ENCODE results near the gene ATP11A. TPM values are rescaled to one million over a fixed set of nuclear protein-coding genes. Genes with fewer than 3 reads are reported as not detected.

ATP11A gene
- total and polyA plus RNA-seq, 9 of the 15 experiments (the other 6 are each of a cell fraction or from before 2014, with no cell fraction given), result 0.38 to 34.2 (median 4.2) TPM

DNA sequence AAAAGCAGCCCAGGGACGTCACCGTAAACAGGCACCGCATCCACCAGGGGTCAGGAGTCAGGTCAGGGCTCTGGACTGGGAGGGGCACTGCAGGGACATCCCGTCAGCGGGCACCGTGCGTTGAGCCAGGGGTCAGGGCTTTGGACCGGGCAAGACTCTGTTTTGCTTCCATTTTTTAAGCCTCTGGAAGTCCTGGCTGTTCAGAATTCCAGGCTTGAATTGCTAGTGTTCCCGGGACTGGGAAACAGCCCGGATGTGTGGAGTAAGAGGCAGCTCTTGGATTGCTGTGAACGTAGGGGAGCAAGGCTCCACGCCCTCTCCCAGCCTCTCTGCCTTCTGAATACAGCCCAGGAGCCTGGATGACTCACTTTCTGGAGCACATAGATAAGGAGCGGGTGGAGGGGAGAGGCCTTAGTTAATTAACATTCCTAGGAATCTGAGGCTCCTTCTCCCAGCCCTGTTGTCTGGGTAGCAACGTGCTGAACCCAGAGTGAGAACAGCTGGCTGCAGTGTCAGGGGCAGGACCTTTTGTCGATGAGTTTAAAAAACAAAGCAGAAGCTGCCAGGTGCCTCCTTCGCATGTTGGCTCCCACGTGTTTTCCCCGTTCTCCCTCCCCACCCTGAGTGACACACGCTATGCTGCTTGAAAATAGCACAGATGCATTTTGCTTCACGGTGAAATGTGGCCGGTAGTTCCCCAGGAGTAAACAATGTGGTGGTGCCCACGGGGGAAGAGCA is 21.9 kb downstream of the ATP11A start (continued):
- TF ChIP-seq FOXM1 (IDR thresholded peaks at IDR 0.05; ENCODE audit: low read depth), result peak; percentile 67
- no peak for TF ChIP-seq FOXM1 (CRISPR knock-in tag; IDR thresholded peaks at IDR 0.05; ENCODE audit: low read depth)
- TF ChIP-seq, protein P1, sequence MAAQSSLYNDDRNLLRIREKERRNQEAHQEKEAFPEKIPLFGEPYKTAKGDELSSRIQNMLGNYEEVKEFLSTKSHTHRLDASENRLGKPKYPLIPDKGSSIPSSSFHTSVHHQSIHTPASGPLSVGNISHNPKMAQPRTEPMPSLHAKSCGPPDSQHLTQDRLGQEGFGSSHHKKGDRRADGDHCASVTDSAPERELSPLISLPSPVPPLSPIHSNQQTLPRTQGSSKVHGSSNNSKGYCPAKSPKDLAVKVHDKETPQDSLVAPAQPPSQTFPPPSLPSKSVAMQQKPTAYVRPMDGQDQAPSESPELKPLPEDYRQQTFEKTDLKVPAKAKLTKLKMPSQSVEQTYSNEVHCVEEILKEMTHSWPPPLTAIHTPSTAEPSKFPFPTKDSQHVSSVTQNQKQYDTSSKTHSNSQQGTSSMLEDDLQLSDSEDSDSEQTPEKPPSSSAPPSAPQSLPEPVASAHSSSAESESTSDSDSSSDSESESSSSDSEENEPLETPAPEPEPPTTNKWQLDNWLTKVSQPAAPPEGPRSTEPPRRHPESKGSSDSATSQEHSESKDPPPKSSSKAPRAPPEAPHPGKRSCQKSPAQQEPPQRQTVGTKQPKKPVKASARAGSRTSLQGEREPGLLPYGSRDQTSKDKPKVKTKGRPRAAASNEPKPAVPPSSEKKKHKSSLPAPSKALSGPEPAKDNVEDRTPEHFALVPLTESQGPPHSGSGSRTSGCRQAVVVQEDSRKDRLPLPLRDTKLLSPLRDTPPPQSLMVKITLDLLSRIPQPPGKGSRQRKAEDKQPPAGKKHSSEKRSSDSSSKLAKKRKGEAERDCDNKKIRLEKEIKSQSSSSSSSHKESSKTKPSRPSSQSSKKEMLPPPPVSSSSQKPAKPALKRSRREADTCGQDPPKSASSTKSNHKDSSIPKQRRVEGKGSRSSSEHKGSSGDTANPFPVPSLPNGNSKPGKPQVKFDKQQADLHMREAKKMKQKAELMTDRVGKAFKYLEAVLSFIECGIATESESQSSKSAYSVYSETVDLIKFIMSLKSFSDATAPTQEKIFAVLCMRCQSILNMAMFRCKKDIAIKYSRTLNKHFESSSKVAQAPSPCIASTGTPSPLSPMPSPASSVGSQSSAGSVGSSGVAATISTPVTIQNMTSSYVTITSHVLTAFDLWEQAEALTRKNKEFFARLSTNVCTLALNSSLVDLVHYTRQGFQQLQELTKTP (IDR thresholded peaks at IDR 0.05; ENCODE audit: low read depth in 1 of 2, partially characterized antibody in 2 of 2), result peak in 1 of 2 experiments; percentile 30
- no peak for TF ChIP-seq ZNF778 (CRISPR knock-in tag; IDR thresholded peaks at IDR 0.05)
- peak; percentile 74 for TF ChIP-seq NFIC (IDR thresholded peaks at IDR 0.05)
- TF ChIP-seq, protein P2, sequence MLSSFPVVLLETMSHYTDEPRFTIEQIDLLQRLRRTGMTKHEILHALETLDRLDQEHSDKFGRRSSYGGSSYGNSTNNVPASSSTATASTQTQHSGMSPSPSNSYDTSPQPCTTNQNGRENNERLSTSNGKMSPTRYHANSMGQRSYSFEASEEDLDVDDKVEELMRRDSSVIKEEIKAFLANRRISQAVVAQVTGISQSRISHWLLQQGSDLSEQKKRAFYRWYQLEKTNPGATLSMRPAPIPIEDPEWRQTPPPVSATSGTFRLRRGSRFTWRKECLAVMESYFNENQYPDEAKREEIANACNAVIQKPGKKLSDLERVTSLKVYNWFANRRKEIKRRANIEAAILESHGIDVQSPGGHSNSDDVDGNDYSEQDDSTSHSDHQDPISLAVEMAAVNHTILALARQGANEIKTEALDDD (IDR thresholded peaks at IDR 0.05), result 0 out of 2 replicates have a peak, but pooled peaks have one; percentile 52
- TF ChIP-seq RNF2 (IDR thresholded peaks at IDR 0.05), result peak; percentile 86
- TF ChIP-seq, protein P3, sequence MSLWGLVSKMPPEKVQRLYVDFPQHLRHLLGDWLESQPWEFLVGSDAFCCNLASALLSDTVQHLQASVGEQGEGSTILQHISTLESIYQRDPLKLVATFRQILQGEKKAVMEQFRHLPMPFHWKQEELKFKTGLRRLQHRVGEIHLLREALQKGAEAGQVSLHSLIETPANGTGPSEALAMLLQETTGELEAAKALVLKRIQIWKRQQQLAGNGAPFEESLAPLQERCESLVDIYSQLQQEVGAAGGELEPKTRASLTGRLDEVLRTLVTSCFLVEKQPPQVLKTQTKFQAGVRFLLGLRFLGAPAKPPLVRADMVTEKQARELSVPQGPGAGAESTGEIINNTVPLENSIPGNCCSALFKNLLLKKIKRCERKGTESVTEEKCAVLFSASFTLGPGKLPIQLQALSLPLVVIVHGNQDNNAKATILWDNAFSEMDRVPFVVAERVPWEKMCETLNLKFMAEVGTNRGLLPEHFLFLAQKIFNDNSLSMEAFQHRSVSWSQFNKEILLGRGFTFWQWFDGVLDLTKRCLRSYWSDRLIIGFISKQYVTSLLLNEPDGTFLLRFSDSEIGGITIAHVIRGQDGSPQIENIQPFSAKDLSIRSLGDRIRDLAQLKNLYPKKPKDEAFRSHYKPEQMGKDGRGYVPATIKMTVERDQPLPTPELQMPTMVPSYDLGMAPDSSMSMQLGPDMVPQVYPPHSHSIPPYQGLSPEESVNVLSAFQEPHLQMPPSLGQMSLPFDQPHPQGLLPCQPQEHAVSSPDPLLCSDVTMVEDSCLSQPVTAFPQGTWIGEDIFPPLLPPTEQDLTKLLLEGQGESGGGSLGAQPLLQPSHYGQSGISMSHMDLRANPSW (CRISPR knock-in tag; IDR thresholded peaks at IDR 0.05), result no peak
- peak; percentile 81; the same call in 1 of the 2 replicates for TF ChIP-seq PML (IDR thresholded peaks at IDR 0.05; ENCODE audit: low read length)
- TF ChIP-seq POLR2A (conservative IDR thresholded peaks at IDR 0.05), result no peak
- TF ChIP-seq NFATC3 (IDR thresholded peaks at IDR 0.05), result no peak
- TF ChIP-seq, protein P4, sequence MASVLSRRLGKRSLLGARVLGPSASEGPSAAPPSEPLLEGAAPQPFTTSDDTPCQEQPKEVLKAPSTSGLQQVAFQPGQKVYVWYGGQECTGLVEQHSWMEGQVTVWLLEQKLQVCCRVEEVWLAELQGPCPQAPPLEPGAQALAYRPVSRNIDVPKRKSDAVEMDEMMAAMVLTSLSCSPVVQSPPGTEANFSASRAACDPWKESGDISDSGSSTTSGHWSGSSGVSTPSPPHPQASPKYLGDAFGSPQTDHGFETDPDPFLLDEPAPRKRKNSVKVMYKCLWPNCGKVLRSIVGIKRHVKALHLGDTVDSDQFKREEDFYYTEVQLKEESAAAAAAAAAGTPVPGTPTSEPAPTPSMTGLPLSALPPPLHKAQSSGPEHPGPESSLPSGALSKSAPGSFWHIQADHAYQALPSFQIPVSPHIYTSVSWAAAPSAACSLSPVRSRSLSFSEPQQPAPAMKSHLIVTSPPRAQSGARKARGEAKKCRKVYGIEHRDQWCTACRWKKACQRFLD (CRISPR knock-in tag; IDR thresholded peaks at IDR 0.05), result 0 out of 2 replicates have a peak, but pooled peaks have one; percentile 27
- TF ChIP-seq TOE1 (IDR thresholded peaks at IDR 0.05; ENCODE audit: borderline replicate concordance), result no peak
- TF ChIP-seq TOE1 (CRISPR knock-in tag; IDR thresholded peaks at IDR 0.05; ENCODE audit: borderline replicate concordance, low read depth), result no peak
- TF ChIP-seq, protein P5, sequence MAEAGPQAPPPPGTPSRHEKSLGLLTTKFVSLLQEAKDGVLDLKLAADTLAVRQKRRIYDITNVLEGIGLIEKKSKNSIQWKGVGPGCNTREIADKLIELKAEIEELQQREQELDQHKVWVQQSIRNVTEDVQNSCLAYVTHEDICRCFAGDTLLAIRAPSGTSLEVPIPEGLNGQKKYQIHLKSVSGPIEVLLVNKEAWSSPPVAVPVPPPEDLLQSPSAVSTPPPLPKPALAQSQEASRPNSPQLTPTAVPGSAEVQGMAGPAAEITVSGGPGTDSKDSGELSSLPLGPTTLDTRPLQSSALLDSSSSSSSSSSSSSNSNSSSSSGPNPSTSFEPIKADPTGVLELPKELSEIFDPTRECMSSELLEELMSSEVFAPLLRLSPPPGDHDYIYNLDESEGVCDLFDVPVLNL (CRISPR knock-in tag; IDR thresholded peaks at IDR 0.05; ENCODE audit: low read depth), result no peak
- peak; percentile 86 for TF ChIP-seq TAL1 (IDR thresholded peaks at IDR 0.05)
- peak; percentile 92 for TF ChIP-seq SOX6 (IDR thresholded peaks at IDR 0.05)
- no peak for TF ChIP-seq KLF6 (CRISPR knock-in tag; IDR thresholded peaks at IDR 0.05; ENCODE audit: borderline replicate concordance)
- TF ChIP-seq MTA3 (IDR thresholded peaks at IDR 0.05; ENCODE audit: borderline replicate concordance), result peak; percentile 59; the same call in 1 of the 2 replicates
